Testis (tissue), 3 donors: ENCODE results near the gene PSMG4. TPM values are rescaled to one million over a fixed set of nuclear protein-coding genes. Genes with fewer than 3 reads are reported as not detected.

ENCODE experiments used
- DNase-seq: peaks from one replicate; pipeline ENCODE4 v3.0.0-alpha.2; 2019
- H3K27ac ChIP-seq, 2 donors: fragments of 200-600 bp; sonication (generic); one replicate each; pipeline ENCODE4 v1.5.1; 2019
- H3K27me3 ChIP-seq: fragments of 200-600 bp; sonication (generic); one replicate; pipeline ENCODE4 v1.5.1; 2019
- H3K36me3 ChIP-seq: fragments of 200-600 bp; sonication (generic); one replicate; pipeline ENCODE4 v1.5.1; 2017; ENCODE audit warnings: low read depth; ENCODE audit errors: missing control alignments
- H3K4me1 ChIP-seq: fragments of 200-600 bp; sonication (generic); one replicate; pipeline ENCODE4 v1.5.1; 2019
- H3K4me3 ChIP-seq, 2 donors: fragments of 200-600 bp; sonication (generic); one replicate each; pipeline ENCODE4 v1.5.1; 2017 to 2019
- H3K9me3 ChIP-seq: fragments of 200-600 bp; sonication (generic); one replicate; pipeline ENCODE4 v1.5.1; 2017
- CTCF ChIP-seq, 3 experiments: fragments of 450-650 bp in 2 of 3; fragments of 200-600 bp in 1 of 3; sonication (generic) in 1 of 3; IDR thresholded peaks; one replicate each; pipeline ENCODE4 v1.5.1; 2016 to 2019; ENCODE audit warnings: antibody characterized with exemption in 3 of 3, mild to moderate bottlenecking in 2 of 3, moderate library complexity in 1 of 3
- POLR2A ChIP-seq: fragments of 450-650 bp; IDR thresholded peaks from one replicate; pipeline ENCODE4 v1.6.1; 2017; ENCODE audit warnings: antibody characterized with exemption, mild to moderate bottlenecking, moderate library complexity
- WGBS, 2 donors: methylation state at CpG; one replicate each; pipeline ENCODE4 v1.1.5; 2018; 5-methylcytosine and 5-hydroxymethylcytosine counted together
- intact Hi-C: fragments of 100-400 bp; cut with DNase I; formaldehyde crosslinking; loops from one replicate; pipeline ENCODE4 v1.15.1; 2023; ENCODE audit warnings: low total_unique reads
- polyA plus RNA-seq: library from polyadenylated mRNA; stranded (reverse); fragments of 350-450 nt; fragmentation: Illumina TruSeq; extraction: RNeasy Lipid Tissue Mini Kit (QIAGEN cat#74804); gene quantifications from one replicate; pipeline ENCODE4 v1.2.3, GENCODE V29; 2014; ENCODE audit warnings: low read depth, low replicate concordance; ENCODE audit not compliant: insufficient read depth
- total RNA-seq, 2 donors: library from RNA; depleted of rRNA; stranded (reverse); fragments of >200 nt; gene quantifications; one replicate each; pipeline ENCODE4 v1.2.3, GENCODE V29; 2016

Gene PSMG4
- total and polyA plus RNA-seq, 3 donors from 2014 or later = 23.1 to 46.1 (median 42.4) TPM

- Histone ChIP-seq H3K4me1 (no peaks in the 10 kb centered on the region), H3K27me3 (no peaks in the 10 kb centered on the region), H3K9me3 (no peaks in the 10 kb centered on the region), H3K36me3 (no peaks in the 10 kb centered on the region), H3K27ac (no peak overlapping the region), H3K4me3 (no peak overlapping the region)
- intact Hi-C loops = loop anchor here (10.0 kb wide), 1 partner anchor 167 kb away; the partner anchor contains the start of gene SLC22A23
- DNase-seq = no peak
- WGBS, 2 donors = 82% methylated on average over 8 to 9 of the region's 9 CpGs
- no peak for TF ChIP-seq CTCF (IDR thresholded peaks at IDR 0.05)
- TF ChIP-seq POLR2A = no peak
Observed at GRCh38 chr6:3287308-3287707, 28.6 kb downstream of the PSMG4 start.

- Histone ChIP-seq H3K4me1 (no peaks in the 10 kb centered on the region), H3K27me3 (no peaks in the 10 kb centered on the region), H3K27ac (no peak overlapping the region), H3K36me3 (no peaks in the 10 kb centered on the region), H3K4me3 (no peak overlapping the region), H3K9me3 (no peaks in the 10 kb centered on the region)
- intact Hi-C loops = loop anchor here (10.0 kb wide), 1 partner anchor 167 kb away; the partner anchor contains the start of gene SLC22A23
- no peak for TF ChIP-seq CTCF (IDR thresholded peaks at IDR 0.05)
- no peak for TF ChIP-seq POLR2A
- 80 to 86% methylated on average over 17 of the region's 17 CpGs for WGBS, 2 donors
- no peak for DNase-seq
Observed at GRCh38 chr6:3287976-3288707, 29.4 kb downstream of the PSMG4 start.

- no peak for DNase-seq
- no peak overlapping the region for H3K4me3 ChIP-seq
- H3K4me1 ChIP-seq = no peaks in the 10 kb centered on the region
- H3K9me3 ChIP-seq = no peaks in the 10 kb centered on the region
- H3K27me3 ChIP-seq = no peaks in the 10 kb centered on the region
- 92 to 96% methylated on average over 5 to 21 of the region's 21 CpGs for WGBS, 2 donors
- intact Hi-C loops = loop anchor here (10.0 kb wide), 1 partner anchor 166 kb away; the partner anchor contains the start of gene SLC22A23
- no peak for TF ChIP-seq POLR2A
- no peak for TF ChIP-seq CTCF (IDR thresholded peaks at IDR 0.05)
- no peak overlapping the region for H3K27ac ChIP-seq
- H3K36me3 ChIP-seq = no peaks in the 10 kb centered on the region
Observed at GRCh38 chr6:3288711-3289663, 30.2 kb downstream of the PSMG4 start.

- no peak for DNase-seq
- no peak overlapping the region for H3K27ac ChIP-seq
- H3K36me3 ChIP-seq = no peaks in the 10 kb centered on the region
- intact Hi-C loops = loop anchor here (10.0 kb wide), 1 partner anchor 165 kb away; the partner anchor contains the start of gene SLC22A23
- H3K4me3 ChIP-seq = no peak overlapping the region
- no peaks in the 10 kb centered on the region for H3K9me3 ChIP-seq
- no peaks in the 10 kb centered on the region for H3K27me3 ChIP-seq
- TF ChIP-seq POLR2A (no peak), CTCF (IDR thresholded peaks at IDR 0.05) (no peak)
- WGBS, 2 donors = 77 to 80% methylated on average over 6 to 7 of the region's 7 CpGs
- no peaks in the 10 kb centered on the region for H3K4me1 ChIP-seq
Observed at GRCh38 chr6:3289664-3290055, 30.9 kb downstream of the PSMG4 start.
